Colonic mucosa (tissue), 4 donors: ENCODE measurements around the gene NDUFS2. TPM values are rescaled to one million over a fixed set of nuclear protein-coding genes. Genes with fewer than 3 reads are reported as not detected.

Experiments used
- DNase-seq: peaks from one replicate; pipeline ENCODE4 v3.0.0-alpha.2; 2020
- H3K27ac ChIP-seq: fragments of 200-600 bp; one replicate; pipeline ENCODE4 v1.8.0; 2021
- H3K27me3 ChIP-seq: fragments of 200-600 bp; one replicate; pipeline ENCODE4 v1.8.0; 2021
- H3K36me3 ChIP-seq: fragments of 200-600 bp; one replicate; pipeline ENCODE4 v1.8.0; 2021
- H3K4me1 ChIP-seq: fragments of 200-600 bp; one replicate; pipeline ENCODE4 v1.8.0; 2021; ENCODE audit warnings: mild to moderate bottlenecking
- H3K4me3 ChIP-seq: fragments of 200-600 bp; one replicate; pipeline ENCODE4 v1.8.0; 2021
- H3K9ac ChIP-seq, 2 donors: one replicate each; pipeline ENCODE4 v1.7.0; 2013; ENCODE audit warnings: control low read depth in 2 of 2, low read depth in 2 of 2, low read length in 2 of 2
- H3K9me3 ChIP-seq: fragments of 200-600 bp; one replicate; pipeline ENCODE4 v1.8.0; 2021
- CTCF ChIP-seq: fragments of 200-600 bp; IDR thresholded peaks from one replicate; pipeline ENCODE4 v1.8.0; 2022; ENCODE audit warnings: antibody characterized with exemption, mild to moderate bottlenecking
- intact Hi-C: fragments of 100-400 bp; cut with DNase I; formaldehyde crosslinking; loops from one replicate; pipeline ENCODE4 v1.14.1; 2022
- total RNA-seq, 2 donors: library from RNA; stranded (reverse); fragmentation: NEBNext Ultra II Directional in 1 of 2; extraction: Animal tissue kit (Norgen Biotek cat#: 25700) in 1 of 2; gene quantifications; one replicate each; pipeline ENCODE4 v1.2.1, GENCODE V29; 2021
- donor health status: healthy.
- donor health status: DM: no; HTN: no; CAD: no.
- donor health status: DM: no; HTN: no; CAD: no.

NDUFS2 gene
- total RNA-seq, 2 donors from 2014 or later = 167 to 169 TPM

DNA sequence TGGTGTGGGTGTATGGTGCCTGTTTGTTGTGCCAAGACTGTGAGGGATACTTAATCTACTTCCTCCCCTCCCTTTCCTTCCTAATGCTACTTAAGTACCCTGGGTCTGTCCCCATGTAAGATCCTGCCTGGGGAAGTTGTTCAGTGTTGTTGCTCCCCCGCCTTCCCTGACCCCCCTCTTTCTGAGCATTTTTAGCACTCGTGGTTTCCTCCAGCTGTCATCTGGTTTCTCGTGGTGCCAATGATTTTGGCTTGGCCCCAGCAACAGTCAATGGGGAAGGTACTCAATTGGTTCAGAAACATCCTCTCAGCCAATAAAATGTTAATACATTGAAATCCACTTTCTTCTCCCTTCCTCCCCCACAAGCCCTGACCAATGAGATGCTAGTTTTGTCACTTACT, 16.9 kb upstream of the NDUFS2 start:
- Histone ChIP-seq H3K27ac (peak overlapping the region; percentile 79), H3K27me3 (no peaks in the 10 kb centered on the region), H3K4me3 (no peak overlapping the region), H3K9ac (no peak overlapping the region), H3K4me1 (no peaks in the 10 kb centered on the region), H3K9me3 (no peaks in the 10 kb centered on the region), H3K36me3 (no peaks in the 10 kb centered on the region)
- TF ChIP-seq CTCF = no peak
- DNase-seq = peak; percentile 66
- intact Hi-C loops = no loop called here

DNA sequence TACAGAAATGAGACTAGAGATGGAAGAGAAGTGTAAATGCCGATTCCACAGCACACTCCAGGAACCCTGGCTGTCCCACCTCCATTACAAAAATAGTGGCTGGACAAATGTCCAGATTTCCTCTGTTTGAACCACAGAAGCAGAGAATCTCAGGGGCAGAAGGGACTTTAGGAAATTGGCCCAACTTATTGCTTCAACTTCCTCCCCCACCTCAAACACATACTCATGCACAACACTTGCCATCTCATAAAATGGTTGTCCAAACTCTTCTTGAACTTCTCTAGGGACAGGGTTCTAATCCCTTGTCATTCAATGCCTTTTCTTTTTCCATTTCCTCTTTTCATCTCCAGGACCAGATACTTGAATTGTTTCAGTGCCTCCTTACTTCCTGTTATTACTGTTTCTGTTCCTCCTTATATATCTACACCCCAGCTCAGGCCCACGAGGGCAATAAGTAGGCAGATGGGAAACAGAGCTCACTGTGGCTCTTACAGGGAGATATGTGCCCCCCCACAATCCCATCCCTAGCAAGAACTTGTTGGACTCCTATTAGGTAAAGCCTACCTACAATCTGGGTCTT, 16.3 kb upstream of the NDUFS2 start:
- H3K27ac ChIP-seq = peak overlapping the region; percentile 79
- H3K4me3 ChIP-seq = no peak overlapping the region
- no peak for TF ChIP-seq CTCF
- H3K9me3 ChIP-seq = no peaks in the 10 kb centered on the region
- no peak overlapping the region for H3K9ac ChIP-seq
- intact Hi-C loops = no loop called here
- DNase-seq = no peak
- no peaks in the 10 kb centered on the region for H3K36me3 ChIP-seq
- no peaks in the 10 kb centered on the region for H3K27me3 ChIP-seq
- no peaks in the 10 kb centered on the region for H3K4me1 ChIP-seq

DNA sequence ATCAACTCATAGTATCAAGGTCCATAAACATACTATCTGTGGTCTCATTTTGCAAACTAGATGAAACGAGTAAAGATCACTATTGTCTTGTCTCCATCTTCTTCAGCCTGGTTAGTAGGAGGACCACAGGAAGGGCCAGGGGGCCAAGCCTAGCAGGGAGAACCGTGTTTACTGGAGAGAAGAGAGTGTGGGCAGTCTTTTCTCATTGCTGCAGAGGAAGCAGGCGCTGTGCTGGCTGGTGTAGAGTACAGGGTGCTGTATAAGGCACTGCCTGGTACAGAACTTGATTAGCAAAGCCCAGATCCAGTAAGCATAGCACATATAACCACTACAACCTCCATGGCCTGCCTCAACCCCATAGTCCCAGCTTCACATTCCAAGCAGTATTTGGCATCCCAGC, 14.9 kb upstream of the NDUFS2 start:
- Histone ChIP-seq H3K27ac (no peak overlapping the region), H3K27me3 (no peaks in the 10 kb centered on the region), H3K9me3 (no peaks in the 10 kb centered on the region), H3K36me3 (no peaks in the 10 kb centered on the region), H3K9ac (no peak overlapping the region), H3K4me3 (no peak overlapping the region), H3K4me1 (no peaks in the 10 kb centered on the region)
- intact Hi-C loops = no loop called here
- no peak for TF ChIP-seq CTCF
- no peak for DNase-seq

- Histone ChIP-seq H3K27ac (no peak overlapping the region), H3K4me1 (no peaks in the 10 kb centered on the region), H3K27me3 (no peaks in the 10 kb centered on the region)
Measured at GRCh38 chr1:161188381-161188780, 13.8 kb upstream of the NDUFS2 start.

GRCh38 chr1:161189036-161189435, 13.1 kb upstream of the NDUFS2 start:
- Histone ChIP-seq H3K36me3 (no peaks in the 10 kb centered on the region), H3K27me3 (no peaks in the 10 kb centered on the region), H3K9me3 (no peaks in the 10 kb centered on the region), H3K9ac (no peak overlapping the region), H3K4me3 (no peak overlapping the region), H3K27ac (no peak overlapping the region), H3K4me1 (no peaks in the 10 kb centered on the region)
- no peak for TF ChIP-seq CTCF
- no peak for DNase-seq
- intact Hi-C loops = no loop called here

More at GRCh38 chr1:161188381-161188780, 13.8 kb upstream of the NDUFS2 start:
- no peaks in the 10 kb centered on the region for H3K36me3 ChIP-seq
- no peaks in the 10 kb centered on the region for H3K9me3 ChIP-seq
- H3K9ac ChIP-seq = no peak overlapping the region
- intact Hi-C loops = no loop called here
- no peak for DNase-seq
- TF ChIP-seq CTCF = no peak
- H3K4me3 ChIP-seq = no peak overlapping the region
